HEK293 (cell line): ENCODE measurements around the gene HOXD12.

Source experiments
- CTCF ChIA-PET: fragments of 350-600 bp; formaldehyde crosslinking; extraction: SDS; loops from one replicate; lab custom pipeline; 2021; ENCODE audit warnings: antibody characterized with exemption; lab: Yijun Ruan, JAX
- POLR2A ChIA-PET: fragments of 300-600 bp; formaldehyde crosslinking; extraction: SDS; loops from one replicate; lab custom pipeline; 2020; ENCODE audit warnings: antibody characterized with exemption, inconsistent platforms; lab: Yijun Ruan, JAX
- H3K27ac ChIP-seq: fragments of 200-500 bp; sonication (Bioruptor generic); 2 replicates; pipeline ENCODE4 v1.5.1; 2014; ENCODE audit warnings: low read depth, low read length, control low read depth, inconsistent platforms; ENCODE audit errors: extremely low read depth
- H3K36me3 ChIP-seq, 2 experiments: fragments of 200-500 bp in 1 of 2; sonication (Bioruptor generic) in 1 of 2; 1 replicate in 1 of 2; 2 replicates in 1 of 2; pipeline ENCODE4 v1.5.1; 2014 to 2017; ENCODE audit warnings: inconsistent platforms in 2 of 2, low read length in 2 of 2; ENCODE audit not compliant: control insufficient read depth in 2 of 2, insufficient read depth in 1 of 2
- H3K4me1 ChIP-seq: fragments of 200-500 bp; sonication (Bioruptor generic); 2 replicates; pipeline ENCODE4 v1.5.1; 2014; ENCODE audit warnings: mild to moderate bottlenecking, low read length, inconsistent platforms; ENCODE audit not compliant: control insufficient read depth, insufficient read depth
- H3K4me3 ChIP-seq: 2 replicates; pipeline ENCODE4 v1.5.1; 2011; ENCODE audit warnings: low read depth, mild to moderate bottlenecking, control low read depth, low read length, moderate library complexity
- H3K9me3 ChIP-seq: fragments of 200-500 bp; sonication (Bioruptor generic); 2 replicates; pipeline ENCODE4 v1.5.1; 2014; ENCODE audit warnings: low read depth, low read length, inconsistent platforms; ENCODE audit not compliant: control insufficient read depth, insufficient read depth
- ATF2 ChIP-seq: fragments of 450-650 bp; formaldehyde crosslinking; IDR thresholded peaks from 2 replicates; pipeline ENCODE4 v1.5.1; 2016; ENCODE audit warnings: missing biosample characterization, missing genetic modification characterization, low read depth
- BCL6B ChIP-seq: fragments of 450-650 bp; formaldehyde crosslinking; IDR thresholded peaks from 2 replicates; pipeline ENCODE4 v1.5.1; 2017; ENCODE audit warnings: missing biosample characterization, missing genetic modification characterization
- REPIN1 ChIP-seq: fragments of 450-650 bp; formaldehyde crosslinking; IDR thresholded peaks from 2 replicates; pipeline ENCODE4 v1.5.1; 2017; ENCODE audit warnings: missing biosample characterization, missing genetic modification characterization, low read depth
- ZIC2 ChIP-seq: fragments of 450-650 bp; formaldehyde crosslinking; IDR thresholded peaks from 2 replicates; pipeline ENCODE4 v1.5.1; 2016; ENCODE audit warnings: missing biosample characterization, missing genetic modification characterization
- ZNF112 ChIP-seq: fragments of 450-650 bp; formaldehyde crosslinking; IDR thresholded peaks from 2 replicates; pipeline ENCODE4 v1.5.0; 2017; ENCODE audit warnings: missing biosample characterization, missing genetic modification characterization
- ZNF274 ChIP-seq, 2 experiments: fragments of 200-500 bp in 1 of 2; fragments of 450-650 bp in 1 of 2; sonication (Bioruptor generic) in 1 of 2; formaldehyde crosslinking in 1 of 2; IDR thresholded peaks; 2 replicates each; pipeline versions ENCODE4 v1.5.1 to v1.6.1; 2014 to 2016; ENCODE audit warnings: borderline replicate concordance in 1 of 2, inconsistent platforms in 1 of 2, low read length in 1 of 2, missing biosample characterization in 1 of 2, missing genetic modification characterization in 1 of 2
- ZNF280D ChIP-seq: fragments of 450-650 bp; formaldehyde crosslinking; IDR thresholded peaks from 2 replicates; pipeline ENCODE4 v1.5.1; 2016; ENCODE audit warnings: missing biosample characterization, missing genetic modification characterization
- ZNF404 ChIP-seq: fragments of 450-650 bp; formaldehyde crosslinking; IDR thresholded peaks from 2 replicates; pipeline ENCODE4 v1.5.1; 2017; ENCODE audit warnings: missing biosample characterization, missing genetic modification characterization
- ZNF433 ChIP-seq: fragments of 450-650 bp; formaldehyde crosslinking; IDR thresholded peaks from 2 replicates; pipeline ENCODE4 v1.5.1; 2016; ENCODE audit warnings: missing biosample characterization, missing genetic modification characterization, low read depth
- ZNF558 ChIP-seq: fragments of 450-650 bp; formaldehyde crosslinking; IDR thresholded peaks from 2 replicates; pipeline ENCODE4 v1.5.1; 2016; ENCODE audit warnings: missing biosample characterization, missing genetic modification characterization
- ZNF600 ChIP-seq: fragments of 450-650 bp; formaldehyde crosslinking; IDR thresholded peaks from 2 replicates; pipeline ENCODE4 v1.5.1; 2016; ENCODE audit warnings: missing biosample characterization, missing genetic modification characterization
- ZNF629 ChIP-seq: fragments of 450-650 bp; formaldehyde crosslinking; IDR thresholded peaks from 2 replicates; pipeline ENCODE4 v1.5.1; 2017; ENCODE audit warnings: missing biosample characterization, missing genetic modification characterization
- ZNF660 ChIP-seq: fragments of 450-650 bp; IDR thresholded peaks from 2 replicates; pipeline ENCODE4 v1.5.1; 2018; ENCODE audit warnings: missing biosample characterization, mild to moderate bottlenecking, missing genetic modification characterization
- ZNF776 ChIP-seq: fragments of 450-650 bp; formaldehyde crosslinking; IDR thresholded peaks from 2 replicates; pipeline ENCODE4 v1.5.0; 2017; ENCODE audit warnings: missing biosample characterization, missing genetic modification characterization, borderline replicate concordance
- ZSCAN5A ChIP-seq: fragments of 450-650 bp; formaldehyde crosslinking; IDR thresholded peaks from 2 replicates; pipeline ENCODE4 v1.5.1; 2016; ENCODE audit warnings: missing biosample characterization, missing genetic modification characterization
- TF ChIP-seq, protein P1 (sequence below): fragments of 450-650 bp; formaldehyde crosslinking; IDR thresholded peaks from 2 replicates; pipeline ENCODE4 v1.5.1; 2016; ENCODE audit warnings: missing biosample characterization, missing genetic modification characterization

Gene HOXD12

GRCh38 chr2:176133389-176133788 lies 33.8 kb downstream of the HOXD12 start (continued):
- TF ChIP-seq ATF2 (tag by site-specific recombination) (no peak), ZNF433 (tag by site-specific recombination) (no peak), ZNF629 (no peak), ZNF112 (tag by site-specific recombination) (no peak), ZSCAN5A (tag by site-specific recombination) (no peak), REPIN1 (tag by site-specific recombination) (no peak), ZNF274 (IDR thresholded peaks at IDR 0.05; ENCODE audit: low read length) (no peak), ZNF274 (tag by site-specific recombination; IDR thresholded peaks at IDR 0.05; ENCODE audit: borderline replicate concordance) (no peak), ZIC2 (no peak), BCL6B (tag by site-specific recombination) (no peak), ZNF600 (tag by site-specific recombination) (no peak), ZNF404 (tag by site-specific recombination) (no peak)
- TF ChIP-seq, all 188 proteins: peak for 0

GRCh38 chr2:176134035-176134434 lies 34.4 kb downstream of the HOXD12 start:
- ChIA-PET POLR2A (interaction anchor here (0.7 kb wide), 1 partner anchor 321 kb away, joined by 3 read pairs; no protein-coding TSS in a partner anchor), CTCF (interaction anchor here (0.5 to 1.7 kb wide), 5 partner anchors 10 to 518 kb away, joined by 3 to 8 read pairs (median 4); no protein-coding TSS in a partner anchor)
- no peaks in the 10 kb centered on the region for H3K36me3 ChIP-seq
- TF ChIP-seq, protein P1, sequence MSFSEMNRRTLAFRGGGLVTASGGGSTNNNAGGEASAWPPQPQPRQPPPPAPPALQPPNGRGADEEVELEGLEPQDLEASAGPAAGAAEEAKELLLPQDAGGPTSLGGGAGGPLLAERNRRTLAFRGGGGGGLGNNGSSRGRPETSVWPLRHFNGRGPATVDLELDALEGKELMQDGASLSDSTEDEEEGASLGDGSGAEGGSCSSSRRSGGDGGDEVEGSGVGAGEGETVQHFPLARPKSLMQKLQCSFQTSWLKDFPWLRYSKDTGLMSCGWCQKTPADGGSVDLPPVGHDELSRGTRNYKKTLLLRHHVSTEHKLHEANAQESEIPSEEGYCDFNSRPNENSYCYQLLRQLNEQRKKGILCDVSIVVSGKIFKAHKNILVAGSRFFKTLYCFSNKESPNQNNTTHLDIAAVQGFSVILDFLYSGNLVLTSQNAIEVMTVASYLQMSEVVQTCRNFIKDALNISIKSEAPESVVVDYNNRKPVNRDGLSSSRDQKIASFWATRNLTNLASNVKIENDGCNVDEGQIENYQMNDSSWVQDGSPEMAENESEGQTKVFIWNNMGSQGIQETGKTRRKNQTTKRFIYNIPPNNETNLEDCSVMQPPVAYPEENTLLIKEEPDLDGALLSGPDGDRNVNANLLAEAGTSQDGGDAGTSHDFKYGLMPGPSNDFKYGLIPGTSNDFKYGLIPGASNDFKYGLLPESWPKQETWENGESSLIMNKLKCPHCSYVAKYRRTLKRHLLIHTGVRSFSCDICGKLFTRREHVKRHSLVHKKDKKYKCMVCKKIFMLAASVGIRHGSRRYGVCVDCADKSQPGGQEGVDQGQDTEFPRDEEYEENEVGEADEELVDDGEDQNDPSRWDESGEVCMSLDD = no peak
- no peak for TF ChIP-seq ZNF558 (tag by site-specific recombination)
- TF ChIP-seq ZNF776 (tag by site-specific recombination) = no peak
- no peak for TF ChIP-seq ZNF280D (tag by site-specific recombination)
- TF ChIP-seq ZNF660 (tag by site-specific recombination) = 0 out of 2 replicates have a peak, but pooled peaks have one; percentile 35
- TF ChIP-seq, all 188 proteins: peak for 1
- peaks cover 16% of the 10 kb centered on the region for H3K4me1 ChIP-seq
- no peak overlapping the region for H3K4me3 ChIP-seq
- no peak overlapping the region for H3K27ac ChIP-seq
- H3K9me3 ChIP-seq = no peaks in the 10 kb centered on the region
